GM12878 (cell line): ENCODE data around the gene SLCO3A1. TPM values are rescaled to one million over a fixed set of nuclear protein-coding genes. Genes with fewer than 3 reads are reported as not detected.

Experiments
- ATAC-seq: fragments of 200-7000 bp; cut with Tn5 transposase; 3 replicates; pipeline ENCODE4 v1.9.1; 2020; ENCODE audit warnings: mild to moderate bottlenecking, moderate library complexity
- BruUV-seq: library from RNA; stranded (reverse); fragments of 400-500 nt; replicated peaks from 2 replicates; lab custom pipeline; 2021; lab: Mats Ljungman, UMichigan
- CTCF ChIA-PET: fragments of 300-600 bp; sonication (Branson Sonifier 250); formaldehyde crosslinking; extraction: SDS; loops from one replicate; lab custom pipeline; 2021; ENCODE audit warnings: inconsistent platforms; lab: Yijun Ruan, JAX
- POLR2A ChIA-PET: fragments of 350-600 bp; formaldehyde crosslinking; extraction: SDS; loops from one replicate; lab custom pipeline; 2021; ENCODE audit warnings: inconsistent platforms; lab: Charles Lee
- RAD21 ChIA-PET: fragments of 300-600 bp; sonication (Branson Sonifier 250); formaldehyde crosslinking; loops from one replicate; lab custom pipeline; 2023; ENCODE audit warnings: antibody characterized with exemption; ENCODE audit not compliant: unreplicated experiment; lab: Charles Lee
- SMC1A ChIA-PET: fragments of 300-600 bp; sonication (Branson Sonifier 250); formaldehyde crosslinking; loops from one replicate; lab custom pipeline; 2023; ENCODE audit not compliant: unreplicated experiment, uncharacterized antibody; lab: Charles Lee
- DNase-seq: peaks from one replicate; pipeline ENCODE4 v3.0.0-alpha.2; 2011; ENCODE audit warnings: low read depth, low spot score
- FAIRE-seq: peaks from 3 replicates; lab custom pipeline; 2011; peaks lifted over from hg19 to GRCh38; lab: Jason Lieb, UNC
- H2AFZ ChIP-seq: 2 replicates; pipeline ENCODE4 v1.6.0; 2011; ENCODE audit warnings: low read depth, low read length, control low read depth; ENCODE audit not compliant: control insufficient read depth
- H3K27ac ChIP-seq: 2 replicates; pipeline ENCODE4 v1.5.1; 2011; ENCODE audit warnings: control low read depth; ENCODE audit not compliant: control insufficient read depth, insufficient read depth
- H3K27me3 ChIP-seq, 2 experiments: replicated peaks in 1 of 2; 2 replicates each; pipeline versions ENCODE4 v1.6.0 to v1.6.1; 2011; ENCODE audit warnings: low read length in 1 of 2; ENCODE audit not compliant: control insufficient read depth in 2 of 2, insufficient read depth in 2 of 2
- H3K36me3 ChIP-seq, 2 experiments: 2 replicates each; pipeline ENCODE4 v1.5.1; 2011; ENCODE audit warnings: low read length in 1 of 2; ENCODE audit not compliant: control insufficient read depth in 2 of 2, insufficient read depth in 2 of 2
- H3K4me1 ChIP-seq: 2 replicates; pipeline ENCODE4 v1.6.1; 2011; ENCODE audit warnings: mild to moderate bottlenecking, low read length, moderate library complexity, mixed read lengths; ENCODE audit not compliant: control insufficient read depth, insufficient read depth
- H3K4me2 ChIP-seq: 2 replicates; pipeline ENCODE4 v1.6.0; 2011; ENCODE audit warnings: control low read depth; ENCODE audit not compliant: control insufficient read depth, insufficient read depth
- H3K4me3 ChIP-seq: fragments of 200-600 bp; sonication (generic); 2 replicates; pipeline ENCODE4 v1.5.1; 2016
- H3K79me2 ChIP-seq: 2 replicates; pipeline ENCODE4 v1.6.0; 2011; ENCODE audit warnings: low read length; ENCODE audit not compliant: control insufficient read depth, insufficient read depth
- H3K9ac ChIP-seq: 2 replicates; pipeline ENCODE4 v1.8.0; 2011; ENCODE audit warnings: low read length, control low read depth, mixed read lengths; ENCODE audit not compliant: control insufficient read depth, insufficient read depth
- H3K9me3 ChIP-seq: replicated peaks from 3 replicates; pipeline ENCODE4 v1.5.1; 2011; ENCODE audit warnings: mild to moderate bottlenecking, low read length; ENCODE audit not compliant: control insufficient read depth, insufficient read depth
- H4K20me1 ChIP-seq: 2 replicates; pipeline ENCODE4 v1.6.0; 2011; ENCODE audit not compliant: control insufficient read depth, insufficient read depth
- CBX3 ChIP-seq: fragments of 200-600 bp; sonication (generic); IDR thresholded peaks from 2 replicates; pipeline ENCODE4 v1.6.1; 2016; ENCODE audit warnings: low read depth, borderline replicate concordance
- EED ChIP-seq: sonication (generic); IDR thresholded peaks from 2 replicates; pipeline ENCODE4 v1.6.1; 2016; ENCODE audit warnings: antibody characterized with exemption, low read depth
- LARP7 ChIP-seq: fragments of 450-650 bp; IDR thresholded peaks from 2 replicates; pipeline ENCODE4 v1.6.1; 2017; ENCODE audit warnings: mild to moderate bottlenecking
- NFYA ChIP-seq: IDR thresholded peaks from 2 replicates; pipeline ENCODE4 v1.6.1; 2011; ENCODE audit warnings: low read depth, mild to moderate bottlenecking, low read length, improper control_type of control experiment, borderline replicate concordance
- NFYB ChIP-seq: IDR thresholded peaks from 2 replicates; pipeline ENCODE4 v1.6.1; 2011; ENCODE audit warnings: low read depth, mild to moderate bottlenecking, low read length, improper control_type of control experiment, moderate library complexity; ENCODE audit not compliant: insufficient read depth
- RBBP5 ChIP-seq: fragments of 200-600 bp; sonication (generic); conservative IDR thresholded peaks from 2 replicates; pipeline ENCODE4 v1.6.1; 2016
- SP1 ChIP-seq: IDR thresholded peaks from one replicate; pipeline ENCODE4 v1.6.1; 2011; ENCODE audit warnings: low read depth, low read length
- SRF ChIP-seq, 2 experiments: IDR thresholded peaks; 2 replicates each; pipeline ENCODE4 v1.6.1; 2011; ENCODE audit warnings: low read depth in 2 of 2, low read length in 2 of 2, mild to moderate bottlenecking in 1 of 2, moderate library complexity in 1 of 2
- ZNF207 ChIP-seq: fragments of 450-650 bp; IDR thresholded peaks from 2 replicates; pipeline ENCODE4 v1.6.1; 2014; ENCODE audit warnings: antibody characterized with exemption, mild to moderate bottlenecking, borderline replicate concordance
- ZNF384 ChIP-seq: IDR thresholded peaks from 2 replicates; pipeline ENCODE4 v1.6.1; 2012; ENCODE audit warnings: low read depth, mild to moderate bottlenecking, low read length, improper control_type of control experiment, borderline replicate concordance
- WGBS: methylation state at CpG from one replicate; pipeline ENCODE4 v1.1.6; 2016; ENCODE audit warnings: low lambda C conversion rate; ENCODE audit not compliant: insufficient replicate concordance, insufficient coverage; ENCODE audit errors: missing lambda C conversion rate; 5-methylcytosine and 5-hydroxymethylcytosine counted together
- in situ Hi-C: fragments of 300-500 bp; cut with MboI; formaldehyde crosslinking; loops from 9 replicates; pipeline ENCODE4 v1.14.3; 2018; ENCODE audit warnings: mixed read lengths
- intact Hi-C: fragments of 100-400 bp; cut with micrococcal nuclease; formaldehyde crosslinking; loops from one replicate; pipeline ENCODE4 v1.14.2; 2022; ENCODE audit not compliant: unreplicated experiment
- polyA plus RNA-seq, 11 experiments: library from polyadenylated mRNA; depleted of rRNA in 4 of 11; unstranded in 6 of 11; stranded (reverse) in 5 of 11; fragments of >200 nt; fragmentation: Nextera tagmentation in 4 of 11; fragmentation: Illumina TruSeq in 1 of 11; extraction: Ambion mirVana in 4 of 11; extraction: Trizol in 1 of 11; gene quantifications; 1 replicate in 1 of 11; 2 replicates in 10 of 11; pipeline versions ENCODE4 v1.2.1 to v1.2.3, GENCODE V29; 2011 to 2016; ENCODE audit warnings: inconsistent platforms in 2 of 11, missing spikeins in 2 of 11, low read depth in 1 of 11
- total RNA-seq, 4 experiments: library from RNA; depleted of rRNA in 3 of 4; stranded (reverse); fragments of >200 nt in 3 of 4; fragmentation: Illumina TruSeq in 1 of 4; extraction: Trizol in 1 of 4; gene quantifications; 2 replicates each; pipeline versions ENCODE4 v1.2.1 to v1.2.3, GENCODE V29; 2013 to 2021
- TF ChIP-seq, protein P1 (sequence below): IDR thresholded peaks from 2 replicates; pipeline ENCODE4 v1.6.1; 2011; ENCODE audit warnings: low read depth, mild to moderate bottlenecking, low read length, moderate library complexity, borderline replicate concordance; ENCODE audit errors: extremely low read depth
- TF ChIP-seq, protein P2 (sequence below): fragments of 450-650 bp; formaldehyde crosslinking; IDR thresholded peaks from 2 replicates; pipeline ENCODE4 v1.4.0; 2022; ENCODE audit warnings: mild to moderate bottlenecking, moderate library complexity
- TF ChIP-seq, protein P3 (sequence below): fragments of 150-350 bp; IDR thresholded peaks from 2 replicates; pipeline ENCODE4 v1.6.1; 2014; ENCODE audit warnings: mild to moderate bottlenecking, low read depth, low read length

Gene SLCO3A1
- total and polyA plus RNA-seq, 10 of the 15 experiments (the other 5 are each of a cell fraction or from before 2014, with no cell fraction given), result 0.05 to 5.9 (median 0.31) TPM

DNA sequence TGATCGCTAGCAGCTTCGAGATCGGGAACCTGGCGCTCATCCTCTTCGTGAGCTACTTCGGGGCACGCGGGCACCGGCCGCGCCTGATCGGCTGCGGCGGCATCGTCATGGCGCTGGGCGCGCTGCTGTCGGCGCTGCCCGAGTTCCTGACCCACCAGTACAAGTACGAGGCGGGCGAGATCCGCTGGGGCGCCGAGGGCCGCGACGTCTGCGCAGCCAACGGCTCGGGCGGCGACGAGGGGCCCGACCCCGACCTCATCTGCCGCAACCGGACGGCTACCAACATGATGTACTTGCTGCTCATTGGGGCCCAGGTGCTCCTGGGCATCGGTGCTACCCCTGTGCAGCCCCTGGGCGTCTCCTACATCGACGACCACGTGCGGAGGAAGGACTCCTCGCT lies 62.5 kb downstream of the SLCO3A1 start:
- ATAC-seq, result no peak
- Histone ChIP-seq H2AFZ (no peak overlapping the region), H3K4me3 (no peak overlapping the region), H4K20me1 (no peaks in the 10 kb centered on the region), H3K27ac (no peak overlapping the region), H3K27me3 (no peaks in the 10 kb centered on the region), H3K4me2 (no peak overlapping the region), H3K9me3 (no peaks in the 10 kb centered on the region), H3K79me2 (no peaks in the 10 kb centered on the region), H3K4me1 (no peaks in the 10 kb centered on the region), H3K9ac (no peak overlapping the region), H3K36me3 (no peaks in the 10 kb centered on the region)
- intact Hi-C loops, result no loop called here
- FAIRE-seq, result no peak
- 75% methylated on average over 43 of the region's 48 CpGs for WGBS
- ChIA-PET POLR2A (no interaction called here), RAD21 (no interaction called here), CTCF (no interaction called here), SMC1A (no interaction called here)
- no TSS peak for BruUV-seq
- TF ChIP-seq SP1, result no peak
- TF ChIP-seq, protein P1, sequence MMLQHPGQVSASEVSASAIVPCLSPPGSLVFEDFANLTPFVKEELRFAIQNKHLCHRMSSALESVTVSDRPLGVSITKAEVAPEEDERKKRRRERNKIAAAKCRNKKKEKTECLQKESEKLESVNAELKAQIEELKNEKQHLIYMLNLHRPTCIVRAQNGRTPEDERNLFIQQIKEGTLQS, result no peak
- TF ChIP-seq ZNF207, result no peak
- TF ChIP-seq ZNF384, result no peak
- TF ChIP-seq LARP7, result no peak
- TF ChIP-seq RBBP5, result no peak
- no peak for TF ChIP-seq NFYA
- in situ Hi-C loops, result no loop called here
- DNase-seq, result no peak

DNA sequence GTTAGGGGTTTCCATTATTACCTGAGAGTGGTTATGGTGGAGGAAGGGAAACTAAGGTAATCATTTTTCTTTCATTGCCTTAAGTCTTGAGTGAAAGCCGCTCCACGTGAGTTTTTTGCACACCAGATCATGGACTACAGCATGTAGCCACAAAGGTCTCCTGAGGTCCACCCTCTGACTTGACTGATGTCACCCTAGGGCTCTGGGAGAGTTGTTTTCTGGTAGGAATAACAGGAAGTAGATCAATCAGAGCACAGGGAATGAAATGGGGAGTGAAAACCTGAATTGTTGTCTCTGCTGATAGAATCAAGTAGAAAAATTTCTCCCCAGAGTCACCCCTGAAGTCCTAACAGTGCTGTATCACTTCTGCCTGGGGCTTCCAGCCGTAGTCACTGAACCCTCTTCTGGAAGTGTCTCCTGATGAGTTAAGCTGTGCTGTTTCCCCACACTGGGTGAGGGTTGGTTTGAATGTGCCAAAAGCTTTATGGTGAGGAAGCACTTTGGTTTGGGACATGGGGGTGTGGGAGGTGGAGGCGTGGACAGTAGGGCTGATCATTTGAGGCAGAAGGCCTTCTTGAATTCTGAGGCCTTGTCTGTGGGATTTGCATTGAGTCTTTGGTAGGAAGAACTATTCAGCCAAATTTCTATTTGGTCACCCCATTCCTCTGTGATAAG lies 64.3 kb downstream of the SLCO3A1 start:
- RAD21 ChIA-PET, result no interaction called here
- Histone ChIP-seq H3K27me3 (no peaks in the 10 kb centered on the region), H3K9me3 (no peaks in the 10 kb centered on the region), H3K79me2 (no peaks in the 10 kb centered on the region), H3K4me1 (no peaks in the 10 kb centered on the region), H3K9ac (no peak overlapping the region), H3K27ac (no peak overlapping the region), H4K20me1 (no peaks in the 10 kb centered on the region), H3K4me3 (no peak overlapping the region), H2AFZ (no peak overlapping the region), H3K4me2 (no peak overlapping the region), H3K36me3 (no peaks in the 10 kb centered on the region)
- SMC1A ChIA-PET, result no interaction called here
- POLR2A ChIA-PET, result no interaction called here
- intact Hi-C loops (no loop called here), in situ Hi-C loops (no loop called here)
- DNase-seq (no peak), ATAC-seq (no peak), FAIRE-seq (no peak)
- 41% methylated on average over 4 of the region's 4 CpGs for WGBS
- BruUV-seq, result no TSS peak
- CTCF ChIA-PET, result no interaction called here
- TF ChIP-seq, protein P2, sequence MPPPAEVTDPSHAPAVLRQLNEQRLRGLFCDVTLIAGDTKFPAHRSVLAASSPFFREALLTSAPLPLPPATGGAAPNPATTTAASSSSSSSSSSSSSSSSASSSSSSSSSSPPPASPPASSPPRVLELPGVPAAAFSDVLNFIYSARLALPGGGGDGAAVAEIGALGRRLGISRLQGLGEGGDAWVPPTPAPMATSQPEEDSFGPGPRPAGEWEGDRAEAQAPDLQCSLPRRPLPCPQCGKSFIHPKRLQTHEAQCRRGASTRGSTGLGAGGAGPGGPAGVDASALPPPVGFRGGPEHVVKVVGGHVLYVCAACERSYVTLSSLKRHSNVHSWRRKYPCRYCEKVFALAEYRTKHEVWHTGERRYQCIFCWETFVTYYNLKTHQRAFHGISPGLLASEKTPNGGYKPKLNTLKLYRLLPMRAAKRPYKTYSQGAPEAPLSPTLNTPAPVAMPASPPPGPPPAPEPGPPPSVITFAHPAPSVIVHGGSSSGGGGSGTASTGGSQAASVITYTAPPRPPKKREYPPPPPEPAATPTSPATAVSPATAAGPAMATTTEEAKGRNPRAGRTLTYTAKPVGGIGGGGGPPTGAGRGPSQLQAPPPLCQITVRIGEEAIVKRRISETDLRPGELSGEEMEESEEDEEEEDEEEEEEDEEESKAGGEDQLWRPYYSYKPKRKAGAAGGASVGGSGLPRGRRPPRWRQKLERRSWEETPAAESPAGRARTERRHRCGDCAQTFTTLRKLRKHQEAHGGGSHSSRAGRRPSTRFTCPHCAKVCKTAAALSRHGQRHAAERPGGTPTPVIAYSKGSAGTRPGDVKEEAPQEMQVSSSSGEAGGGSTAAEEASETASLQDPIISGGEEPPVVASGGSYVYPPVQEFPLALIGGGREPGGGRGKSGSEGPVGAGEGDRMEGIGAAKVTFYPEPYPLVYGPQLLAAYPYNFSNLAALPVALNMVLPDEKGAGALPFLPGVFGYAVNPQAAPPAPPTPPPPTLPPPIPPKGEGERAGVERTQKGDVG, result no peak
- TF ChIP-seq EED, result no peak
- TF ChIP-seq, protein P3, sequence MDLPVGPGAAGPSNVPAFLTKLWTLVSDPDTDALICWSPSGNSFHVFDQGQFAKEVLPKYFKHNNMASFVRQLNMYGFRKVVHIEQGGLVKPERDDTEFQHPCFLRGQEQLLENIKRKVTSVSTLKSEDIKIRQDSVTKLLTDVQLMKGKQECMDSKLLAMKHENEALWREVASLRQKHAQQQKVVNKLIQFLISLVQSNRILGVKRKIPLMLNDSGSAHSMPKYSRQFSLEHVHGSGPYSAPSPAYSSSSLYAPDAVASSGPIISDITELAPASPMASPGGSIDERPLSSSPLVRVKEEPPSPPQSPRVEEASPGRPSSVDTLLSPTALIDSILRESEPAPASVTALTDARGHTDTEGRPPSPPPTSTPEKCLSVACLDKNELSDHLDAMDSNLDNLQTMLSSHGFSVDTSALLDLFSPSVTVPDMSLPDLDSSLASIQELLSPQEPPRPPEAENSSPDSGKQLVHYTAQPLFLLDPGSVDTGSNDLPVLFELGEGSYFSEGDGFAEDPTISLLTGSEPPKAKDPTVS, result no peak
- TF ChIP-seq SRF (IDR thresholded peaks at IDR 0.05; ENCODE audit: low read depth in 2 of 2, low read length in 2 of 2), result no peak
- TF ChIP-seq CBX3, result no peak
- TF ChIP-seq NFYB, result no peak
